GM12891 (cell line): Measurements from ENCODE around the gene MSLN.

Source experiments
- DNase-seq: peaks from one replicate; pipeline ENCODE4 v3.0.0; 2011; ENCODE audit warnings: low spot score; ENCODE audit not compliant: insufficient read length
- FAIRE-seq: peaks from 2 replicates; lab custom pipeline; 2011; peaks lifted over from hg19 to GRCh38; lab: Jason Lieb, UNC
- PAX5 ChIP-seq: IDR thresholded peaks from 2 replicates; pipeline ENCODE4 v1.6.1; 2011; ENCODE audit warnings: low read length, moderate library complexity, mild to moderate bottlenecking; ENCODE audit not compliant: insufficient read depth, severe bottlenecking
- POLR2A ChIP-seq: IDR thresholded peaks from 2 replicates; pipeline ENCODE4 v1.6.1; 2011; ENCODE audit warnings: low read depth, low read length, control low read depth
- POLR2AphosphoS5 ChIP-seq: IDR thresholded peaks from 2 replicates; pipeline ENCODE4 v1.6.1; 2011; ENCODE audit warnings: low read depth, low read length, control low read depth
- POU2F2 ChIP-seq: IDR thresholded peaks from 2 replicates; pipeline ENCODE4 v1.6.1; 2011; ENCODE audit warnings: low read depth, mild to moderate bottlenecking, control low read depth, low read length, moderate library complexity
- SPI1 ChIP-seq: IDR thresholded peaks from 2 replicates; pipeline ENCODE4 v1.6.1; 2011; ENCODE audit warnings: low read depth, low read length, control low read depth
- TAF1 ChIP-seq: IDR thresholded peaks from 2 replicates; pipeline ENCODE4 v1.6.1; 2011; ENCODE audit warnings: low read depth, low read length, control low read depth

The MSLN gene

DNA sequence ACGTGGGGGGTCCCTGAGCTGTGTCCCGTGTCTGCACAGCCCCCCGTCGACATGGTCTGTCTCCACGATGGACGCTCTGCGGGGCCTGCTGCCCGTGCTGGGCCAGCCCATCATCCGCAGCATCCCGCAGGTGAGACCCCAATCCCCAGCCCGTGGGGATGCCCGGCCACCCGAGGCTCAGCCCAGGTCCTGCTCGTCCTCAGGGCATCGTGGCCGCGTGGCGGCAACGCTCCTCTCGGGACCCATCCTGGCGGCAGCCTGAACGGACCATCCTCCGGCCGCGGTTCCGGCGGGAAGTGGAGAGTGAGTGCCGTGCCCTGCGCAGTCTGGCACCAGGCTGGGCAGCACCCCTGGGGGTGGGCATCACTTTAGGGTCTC is 4.9 kb downstream of the MSLN start:
- no peak for DNase-seq

DNA sequence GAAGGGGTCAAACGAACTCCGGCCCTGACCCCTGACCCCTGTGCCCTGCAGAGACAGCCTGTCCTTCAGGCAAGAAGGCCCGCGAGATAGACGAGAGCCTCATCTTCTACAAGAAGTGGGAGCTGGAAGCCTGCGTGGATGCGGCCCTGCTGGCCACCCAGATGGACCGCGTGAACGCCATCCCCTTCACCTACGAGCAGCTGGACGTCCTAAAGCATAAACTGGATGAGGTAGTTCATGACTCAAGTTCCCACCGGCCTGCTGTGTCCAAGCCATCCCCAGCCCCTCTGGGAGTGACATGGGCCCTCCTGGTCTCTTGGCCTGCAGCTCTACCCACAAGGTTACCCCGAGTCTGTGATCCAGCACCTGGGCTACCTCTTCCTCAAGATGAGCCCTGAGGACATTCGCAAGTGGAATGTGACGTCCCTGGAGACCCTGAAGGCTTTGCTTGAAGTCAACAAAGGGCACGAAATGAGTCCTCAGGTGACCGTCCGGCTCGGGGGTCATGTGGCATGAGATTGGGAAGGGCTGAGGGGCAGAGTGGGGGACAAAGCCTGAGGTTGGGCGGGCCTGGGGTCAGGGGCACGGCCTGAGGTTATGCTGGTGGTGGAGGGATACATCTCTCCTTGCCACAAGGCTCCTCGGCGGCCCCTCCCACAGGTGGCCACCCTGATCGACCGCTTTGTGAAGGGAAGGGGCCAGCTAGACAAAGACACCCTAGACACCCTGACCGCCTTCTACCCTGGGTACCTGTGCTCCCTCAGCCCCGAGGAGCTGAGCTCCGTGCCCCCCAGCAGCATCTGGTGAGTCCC is 5.7 kb downstream of the MSLN start:
- TF ChIP-seq SPI1 (no peak), PAX5 (no peak), POLR2A (no peak), POLR2AphosphoS5 (no peak), POU2F2 (no peak), TAF1 (no peak)
- FAIRE-seq (no peak), DNase-seq (no peak)

More for the DNA sequence above, 4.9 kb downstream of the MSLN start:
- no peak for TF ChIP-seq POLR2AphosphoS5
- TF ChIP-seq PAX5, result no peak
- TF ChIP-seq POU2F2, result no peak
- FAIRE-seq, result no peak

DNA sequence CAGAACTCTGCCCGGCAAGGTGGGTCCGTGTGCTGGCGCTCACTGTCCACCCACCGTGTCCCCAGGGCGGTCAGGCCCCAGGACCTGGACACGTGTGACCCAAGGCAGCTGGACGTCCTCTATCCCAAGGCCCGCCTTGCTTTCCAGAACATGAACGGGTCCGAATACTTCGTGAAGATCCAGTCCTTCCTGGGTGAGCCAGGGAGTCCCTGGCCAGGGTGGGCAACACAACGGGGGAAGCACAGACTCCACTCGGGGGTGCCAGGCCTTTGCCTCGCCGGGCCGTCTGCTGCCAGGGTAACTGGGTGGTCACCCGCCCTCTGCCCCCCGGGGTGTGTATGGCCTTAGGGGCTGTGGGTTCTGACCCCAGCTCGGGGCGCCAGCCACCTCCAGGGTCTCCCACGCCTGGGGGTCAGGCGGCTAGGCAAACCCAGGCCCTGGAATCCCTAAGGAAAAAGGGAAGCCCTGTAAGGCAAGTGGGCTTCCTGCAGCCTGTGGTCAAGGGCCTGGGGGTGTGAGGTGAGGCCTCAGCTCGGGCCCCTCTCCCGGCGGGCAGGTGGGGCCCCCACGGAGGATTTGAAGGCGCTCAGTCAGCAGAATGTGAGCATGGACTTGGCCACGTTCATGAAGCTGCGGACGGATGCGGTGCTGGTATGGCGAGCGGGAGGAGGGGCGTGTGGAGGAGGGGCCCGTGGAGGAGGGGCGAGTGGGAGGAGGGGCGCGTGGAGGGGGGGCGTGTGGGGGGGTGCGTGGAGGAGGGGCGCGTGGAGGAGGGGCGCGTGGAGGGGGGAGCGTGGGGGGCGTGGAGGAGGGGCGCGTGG is 6.5 kb downstream of the MSLN start:
- TF ChIP-seq POLR2AphosphoS5, result no peak
- TF ChIP-seq TAF1, result no peak
- no peak for TF ChIP-seq POLR2A
- TF ChIP-seq PAX5, result no peak
- no peak for TF ChIP-seq POU2F2
- no peak for TF ChIP-seq SPI1
- no peak for FAIRE-seq
- DNase-seq, result no peak

- DNase-seq, result no peak
- no peak for TF ChIP-seq TAF1
- no peak for TF ChIP-seq POLR2AphosphoS5
- FAIRE-seq, result no peak
Observed at GRCh38 chr16:767743-768235, 7.3 kb downstream of the MSLN start.

DNA sequence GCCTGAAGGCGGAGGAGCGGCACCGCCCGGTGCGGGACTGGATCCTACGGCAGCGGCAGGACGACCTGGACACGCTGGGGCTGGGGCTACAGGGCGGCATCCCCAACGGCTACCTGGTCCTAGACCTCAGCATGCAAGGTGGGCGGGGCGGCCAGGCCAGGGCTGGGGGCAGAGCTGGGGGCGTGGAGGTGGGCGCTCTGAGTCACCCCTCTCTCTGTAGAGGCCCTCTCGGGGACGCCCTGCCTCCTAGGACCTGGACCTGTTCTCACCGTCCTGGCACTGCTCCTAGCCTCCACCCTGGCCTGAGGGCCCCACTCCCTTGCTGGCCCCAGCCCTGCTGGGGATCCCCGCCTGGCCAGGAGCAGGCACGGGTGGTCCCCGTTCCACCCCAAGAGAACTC is 7.9 kb downstream of the MSLN start:
- no peak for FAIRE-seq
- TF ChIP-seq SPI1 (no peak), POLR2AphosphoS5 (no peak), POLR2A (no peak), TAF1 (no peak), POU2F2 (no peak), PAX5 (no peak)

GRCh38 chr16:769184-769784 is 8.8 kb downstream of the MSLN start:
- TF ChIP-seq POLR2A (no peak), SPI1 (no peak), PAX5 (no peak), TAF1 (no peak), POLR2AphosphoS5 (no peak), POU2F2 (no peak)
- DNase-seq, result no peak
- no peak for FAIRE-seq

More for the DNA sequence above, 7.9 kb downstream of the MSLN start:
- no peak for DNase-seq

DNA sequence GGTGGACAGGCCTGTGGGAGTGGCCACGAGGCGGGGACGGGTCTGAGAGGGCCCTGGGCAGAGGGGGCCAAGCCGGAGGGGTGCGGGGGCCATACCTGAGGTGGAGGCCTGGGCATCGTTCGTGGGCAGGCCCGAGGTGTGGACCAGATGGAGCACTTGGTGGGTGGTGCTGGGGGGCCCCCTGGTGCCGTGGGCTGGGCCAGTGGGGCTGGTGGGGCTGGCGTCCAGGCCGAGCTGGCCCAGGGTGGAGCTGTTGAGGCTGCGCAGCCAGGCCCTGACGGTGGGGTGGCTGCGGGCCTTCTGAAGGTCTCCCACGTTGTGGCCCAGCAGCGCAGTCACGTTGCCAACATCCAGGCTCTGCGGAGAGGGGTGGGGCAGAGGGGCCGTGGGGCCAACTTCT is 9.4 kb downstream of the MSLN start:
- FAIRE-seq, result no peak
- DNase-seq, result no peak
- TF ChIP-seq POU2F2, result no peak
- TF ChIP-seq PAX5, result no peak
- TF ChIP-seq SPI1, result no peak
- no peak for TF ChIP-seq POLR2A
- TF ChIP-seq TAF1, result no peak
- no peak for TF ChIP-seq POLR2AphosphoS5

GRCh38 chr16:770411-770810 is 9.9 kb downstream of the MSLN start:
- TF ChIP-seq POLR2A (no peak), SPI1 (no peak), TAF1 (no peak), PAX5 (no peak), POU2F2 (no peak), POLR2AphosphoS5 (no peak)

DNA sequence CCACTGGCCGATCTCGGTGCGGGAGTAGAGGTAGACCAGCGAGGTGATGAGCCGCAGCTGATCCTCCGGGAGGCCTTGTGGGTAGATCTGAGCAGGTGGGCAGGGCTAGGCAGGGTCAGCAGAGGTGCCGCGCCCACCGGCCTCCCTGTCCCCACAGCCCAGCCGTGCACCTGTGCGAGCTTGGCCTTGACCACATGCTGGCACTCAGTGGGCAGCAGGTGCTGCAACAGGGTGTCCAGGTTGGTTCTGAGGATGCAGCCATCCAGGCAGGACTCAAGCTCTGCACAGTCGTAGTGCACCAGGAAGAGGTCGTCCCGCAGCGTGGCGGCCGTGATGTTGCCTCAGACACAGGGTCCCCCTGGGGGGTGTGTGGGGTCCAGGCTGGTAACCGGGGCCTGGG is 12.4 kb downstream of the MSLN start:
- no peak for FAIRE-seq
- no peak for TF ChIP-seq POLR2AphosphoS5
- no peak for TF ChIP-seq POU2F2
- TF ChIP-seq PAX5, result no peak
- no peak for TF ChIP-seq SPI1
- TF ChIP-seq TAF1, result no peak
- no peak for TF ChIP-seq POLR2A
- DNase-seq, result no peak

More at GRCh38 chr16:770411-770810, 9.9 kb downstream of the MSLN start:
- FAIRE-seq (no peak), DNase-seq (no peak)
